ENCODE data around the gene USP4.
"Not testable (repeated sequence)": the region's sequence is repeated elsewhere in the genome, so short reads cannot be mapped to it uniquely, and the experiment has no call there.

USP4 gene

GRCh38 chr3:49339941-49340800 is at the start of gene USP4:
USP4 (minus strand) TSS chr3:49340053; CDS start chr3:49340024, 29 bp downstream.
- peak; percentile 23 to 91 (median 70) for DNase-seq

GRCh38 chr3:49389297-49389696 is 49.4 kb upstream of the USP4 start:
- DNase-seq: no peak

- DNase-seq: no peak
Measured at GRCh38 chr3:49388289-49388820, 48.5 kb upstream of the USP4 start.

- DNase-seq: no peak
Measured at GRCh38 chr3:49387721-49388120, 47.9 kb upstream of the USP4 start.

- no peak for DNase-seq
Measured at GRCh38 chr3:49386056-49386756, 46.4 kb upstream of the USP4 start.

GRCh38 chr3:49385617-49386016 is 45.8 kb upstream of the USP4 start:
- DNase-seq: no peak

GRCh38 chr3:49383387-49383786 is 43.5 kb upstream of the USP4 start:
- DNase-seq: no peak

- no peak for DNase-seq
Measured at GRCh38 chr3:49378249-49378895, 38.5 kb upstream of the USP4 start.

- DNase-seq: no peak
Measured at GRCh38 chr3:49377483-49377882, 37.6 kb upstream of the USP4 start.

- DNase-seq: no peak
Measured at GRCh38 chr3:49371946-49372345, 32.1 kb upstream of the USP4 start.

- no peak for DNase-seq
Measured at GRCh38 chr3:49370585-49371290, 30.9 kb upstream of the USP4 start.

- no peak for DNase-seq
Measured at GRCh38 chr3:49362561-49362960, 22.7 kb upstream of the USP4 start.

GRCh38 chr3:49359623-49360022 is 19.8 kb upstream of the USP4 start:
- no peak for DNase-seq

- DNase-seq: no peak
Measured at GRCh38 chr3:49358884-49359225, 19.0 kb upstream of the USP4 start.

GRCh38 chr3:49358217-49358883 is 18.5 kb upstream of the USP4 start, which contains the start of gene GPX1:
GPX1 (minus strand) TSS chr3:49358353; CDS start chr3:49358278, 75 bp downstream.
- peak; percentile 33 to 94 (median 82) for DNase-seq

GRCh38 chr3:49357443-49358216 is 17.8 kb upstream of the USP4 start:
- peak in 15 of 56 donors; percentile 6 to 63 (median 46) for DNase-seq

GRCh38 chr3:49357095-49357442 is 17.2 kb upstream of the USP4 start:
- not testable (repeated sequence) for DNase-seq

GRCh38 chr3:49352890-49353421 is 13.1 kb upstream of the USP4 start:
- DNase-seq: no peak

- no peak for DNase-seq
Measured at GRCh38 chr3:49352281-49352680, 12.4 kb upstream of the USP4 start.

Data from nucleus accumbens (tissue), 56 donors.